ES-I3 (cell line): ENCODE measurements around the gene BLVRB.
"Not testable (repeated sequence)": the region's sequence is repeated elsewhere in the genome, so short reads cannot be mapped to it uniquely, and the experiment has no call there.

Experiments
- H3K36me3 ChIP-seq: 2 replicates; pipeline ENCODE4 v1.6.1; 2013; ENCODE audit warnings: mild to moderate bottlenecking, low read length, control low read depth, moderate library complexity; ENCODE audit not compliant: insufficient read depth
- H3K4me1 ChIP-seq: 2 replicates; pipeline ENCODE4 v1.6.1; 2013; ENCODE audit warnings: mild to moderate bottlenecking, control low read depth, low read length; ENCODE audit not compliant: insufficient read depth
- H3K9ac ChIP-seq: 2 replicates; pipeline ENCODE4 v1.6.1; 2013; ENCODE audit warnings: low read depth, mild to moderate bottlenecking, low read length, moderate library complexity
- H3K9me3 ChIP-seq: 2 replicates; pipeline ENCODE4 v1.6.1; 2013; ENCODE audit warnings: mild to moderate bottlenecking, low read length, moderate library complexity; ENCODE audit not compliant: control insufficient read depth, insufficient read depth

Gene BLVRB

DNA sequence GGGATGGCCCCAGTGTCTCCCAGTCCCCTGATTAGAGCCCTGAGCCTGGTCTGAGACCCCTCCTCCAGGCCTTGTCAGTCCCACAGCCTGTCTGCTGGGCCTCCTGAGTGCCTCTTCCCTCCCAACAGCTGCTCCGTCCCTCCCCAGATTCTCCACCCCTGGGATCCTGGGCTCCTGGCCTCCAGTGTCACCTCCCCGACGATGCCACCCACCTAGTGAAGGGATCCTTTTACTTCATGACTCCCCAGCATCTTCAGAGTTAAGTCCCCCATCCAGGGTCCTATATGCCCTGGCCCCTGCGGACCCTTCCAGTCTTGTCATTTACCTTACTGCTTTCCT is 47.9 kb downstream of the BLVRB start:
- Histone ChIP-seq H3K9ac (no peak overlapping the region), H3K36me3 (no peaks in the 10 kb centered on the region), H3K4me1 (peaks cover 13% of the 10 kb centered on the region; the same call in 1 of the 2 replicates), H3K9me3 (no peaks in the 10 kb centered on the region)

DNA sequence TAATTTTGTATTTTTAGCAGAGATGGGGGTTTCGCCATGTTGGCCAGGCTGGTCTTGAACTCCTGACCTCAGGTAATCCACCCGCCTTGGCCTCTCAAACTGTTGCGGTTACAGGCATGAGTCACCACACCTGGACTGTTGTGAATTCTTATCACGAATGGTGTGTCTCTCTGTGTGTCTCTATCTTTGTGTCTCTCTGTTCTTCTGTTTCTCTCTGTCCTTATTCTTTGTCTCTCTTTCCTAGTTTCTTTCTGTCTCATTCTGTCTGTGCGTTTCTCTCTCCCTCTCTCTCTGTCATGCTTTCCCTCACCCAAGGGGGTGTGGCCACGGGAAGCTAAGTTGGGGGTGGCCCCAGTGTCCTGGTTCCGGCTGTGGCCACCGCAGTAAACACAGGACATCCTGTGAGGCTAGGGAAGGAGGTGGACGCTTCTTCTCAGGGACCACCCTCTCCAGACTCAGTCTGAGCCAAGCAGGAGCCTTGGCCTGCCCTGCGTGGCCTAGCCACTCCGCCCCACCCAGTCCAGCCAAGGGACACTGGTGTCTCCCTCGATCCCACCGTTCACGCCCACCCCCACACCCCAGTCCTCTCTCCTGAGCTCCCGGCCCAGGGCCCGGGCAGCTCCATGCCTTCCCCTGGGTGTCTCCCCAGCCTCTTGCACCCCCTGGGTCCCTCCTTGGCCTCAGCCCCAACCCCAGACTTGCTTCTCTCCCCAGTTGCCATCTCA is 48.5 kb downstream of the BLVRB start:
- Histone ChIP-seq H3K9me3 (no peaks in the 10 kb centered on the region), H3K36me3 (no peaks in the 10 kb centered on the region), H3K4me1 (peaks cover 13% of the 10 kb centered on the region; the same call in 1 of the 2 replicates), H3K9ac (no peak overlapping the region)

GRCh38 chr19:40415768-40416167 is 49.8 kb downstream of the BLVRB start:
- no peak overlapping the region for H3K9ac ChIP-seq
- H3K4me1 ChIP-seq = peaks cover 25% of the 10 kb centered on the region
- no peaks in the 10 kb centered on the region for H3K36me3 ChIP-seq
- no peaks in the 10 kb centered on the region for H3K9me3 ChIP-seq

- Histone ChIP-seq H3K9ac (no peak overlapping the region), H3K9me3 (no peaks in the 10 kb centered on the region), H3K4me1 (peaks cover 26% of the 10 kb centered on the region), H3K36me3 (no peaks in the 10 kb centered on the region)
These were observed 50.7 kb downstream of the BLVRB start for GRCh38 chr19:40414542-40415535.

DNA sequence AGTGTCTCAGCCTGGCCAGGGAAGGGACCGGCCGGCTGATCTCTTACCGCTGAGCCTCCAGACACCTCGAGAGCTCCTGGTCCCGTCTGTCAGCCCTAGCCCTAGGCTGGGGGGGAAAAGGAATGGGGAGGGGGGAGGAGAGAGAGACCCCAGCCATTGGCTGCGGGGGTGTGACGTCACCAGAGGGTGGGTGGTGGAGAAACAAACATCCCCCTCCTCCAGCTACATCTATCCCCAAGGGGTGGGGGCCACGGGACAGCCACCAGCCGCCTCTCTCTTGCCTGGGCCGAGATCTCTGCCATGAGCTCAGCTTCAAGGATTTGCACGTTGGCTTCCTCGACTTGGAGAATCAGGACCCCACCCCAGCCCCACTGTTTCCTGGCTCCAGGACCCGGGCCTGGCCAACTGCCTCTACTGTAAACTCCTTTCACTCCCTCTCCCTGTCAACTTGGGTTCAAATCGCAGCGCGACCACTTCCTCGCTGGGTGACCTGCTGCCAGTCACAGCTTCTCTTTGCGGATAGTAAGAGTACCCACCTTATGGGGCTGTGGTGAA is 52.2 kb downstream of the BLVRB start, which contains the start of gene PRX:
Gene PRX (minus strand): TSS at position 88 of the 555 bp plus-strand sequence. CDS start 5,446 bp downstream, outside the sequence.
- no peaks in the 10 kb centered on the region for H3K36me3 ChIP-seq
- H3K4me1 ChIP-seq = peaks cover 26% of the 10 kb centered on the region
- H3K9me3 ChIP-seq = no peaks in the 10 kb centered on the region
- peak within 1 kb of the TSS; percentile 19; the same call in 1 of the 2 replicates for H3K9ac ChIP-seq

DNA sequence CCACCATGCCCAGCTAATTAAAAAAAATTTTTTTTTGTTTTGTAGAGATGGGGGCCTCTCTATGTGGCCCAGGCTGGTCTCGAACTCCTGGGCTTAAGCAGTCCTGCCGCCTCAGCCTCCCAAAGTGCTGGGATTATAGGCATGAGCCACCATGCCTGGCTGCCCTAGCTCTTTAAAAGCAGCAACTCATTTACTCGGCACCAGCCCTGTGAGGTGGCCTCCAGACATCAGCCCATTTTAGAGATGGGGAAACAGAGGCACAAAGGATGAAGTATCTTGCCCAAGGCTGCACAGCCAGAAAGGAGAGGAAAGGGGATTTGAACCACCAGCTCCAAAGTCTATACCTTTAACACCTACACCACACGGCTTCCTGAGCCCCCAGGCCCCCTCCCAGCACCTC is 52.7 kb downstream of the BLVRB start:
- peak overlapping the region; percentile 19; the same call in 1 of the 2 replicates for H3K9ac ChIP-seq
- no peaks in the 10 kb centered on the region for H3K36me3 ChIP-seq
- no peaks in the 10 kb centered on the region for H3K9me3 ChIP-seq
- H3K4me1 ChIP-seq = peaks cover 26% of the 10 kb centered on the region

DNA sequence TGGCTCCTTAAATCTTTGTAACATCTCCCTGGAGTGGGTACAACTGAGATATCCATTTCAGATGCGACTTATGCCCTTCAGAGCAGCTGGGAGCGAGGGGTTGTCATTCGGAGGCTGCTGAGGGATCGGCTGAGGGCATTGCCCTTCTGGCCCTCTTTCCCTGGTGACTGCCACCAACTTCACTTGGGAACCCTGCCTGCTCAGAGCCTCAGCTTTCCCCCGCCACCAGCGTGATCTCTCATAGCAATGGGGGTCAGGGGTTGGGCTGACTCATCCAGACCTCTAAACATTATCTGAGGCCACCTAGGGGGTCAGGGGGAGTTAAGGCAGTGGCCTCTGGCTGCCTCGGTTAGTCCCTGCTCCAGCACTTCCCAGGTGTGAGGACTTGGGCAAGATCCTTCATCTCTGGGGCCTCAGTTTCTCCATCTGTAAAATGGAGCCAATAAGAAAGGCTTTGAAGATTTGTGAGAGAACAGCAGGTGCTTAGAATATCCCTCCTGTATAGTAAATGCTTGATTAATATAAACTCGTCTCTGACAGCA is 53.5 kb downstream of the BLVRB start:
- Histone ChIP-seq H3K9ac (no peak overlapping the region), H3K9me3 (no peaks in the 10 kb centered on the region), H3K4me1 (peaks cover 20% of the 10 kb centered on the region), H3K36me3 (no peaks in the 10 kb centered on the region)

DNA sequence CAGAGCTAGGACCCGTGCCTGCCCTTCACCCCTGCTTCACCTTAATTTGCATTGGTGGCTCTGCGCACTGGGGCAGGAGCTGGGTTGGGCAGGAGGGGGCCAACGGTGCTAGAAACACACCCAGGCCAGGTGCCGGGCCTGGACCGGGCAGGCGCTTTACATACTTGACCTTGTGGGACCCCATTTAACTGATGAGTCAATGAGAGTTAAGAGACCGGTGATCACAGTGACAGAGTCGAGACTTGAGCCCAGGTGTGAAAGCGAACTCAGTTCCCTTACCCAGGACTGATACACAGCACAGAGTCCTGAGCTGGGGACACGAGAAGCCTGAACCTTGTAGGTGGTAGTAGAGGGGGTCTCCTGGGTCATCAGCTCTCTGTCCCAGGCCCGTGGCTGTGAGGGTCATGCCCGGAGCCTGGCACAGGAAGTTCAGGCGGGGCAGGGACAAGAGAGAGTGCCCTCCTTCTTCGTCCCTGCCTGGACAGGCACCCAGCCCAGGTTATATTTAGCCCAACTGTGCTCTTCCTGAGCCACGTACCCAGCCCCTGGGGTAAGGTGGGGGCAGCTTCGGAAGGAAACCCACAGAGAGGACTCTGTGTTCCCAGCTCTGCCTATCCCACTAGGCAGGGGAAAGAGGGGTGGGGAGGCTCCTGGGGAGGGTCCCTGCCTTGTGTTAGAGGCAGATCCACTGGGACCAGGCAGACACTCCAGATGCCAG is 54.3 kb downstream of the BLVRB start:
- Histone ChIP-seq H3K9me3 (no peaks in the 10 kb centered on the region), H3K9ac (no peak overlapping the region), H3K4me1 (peaks cover 20% of the 10 kb centered on the region), H3K36me3 (no peaks in the 10 kb centered on the region)

GRCh38 chr19:40410030-40410389 is 55.5 kb downstream of the BLVRB start:
- Histone ChIP-seq H3K9ac (no peak overlapping the region), H3K4me1 (peaks cover 22% of the 10 kb centered on the region), H3K9me3 (no peaks in the 10 kb centered on the region), H3K36me3 (no peaks in the 10 kb centered on the region)

DNA sequence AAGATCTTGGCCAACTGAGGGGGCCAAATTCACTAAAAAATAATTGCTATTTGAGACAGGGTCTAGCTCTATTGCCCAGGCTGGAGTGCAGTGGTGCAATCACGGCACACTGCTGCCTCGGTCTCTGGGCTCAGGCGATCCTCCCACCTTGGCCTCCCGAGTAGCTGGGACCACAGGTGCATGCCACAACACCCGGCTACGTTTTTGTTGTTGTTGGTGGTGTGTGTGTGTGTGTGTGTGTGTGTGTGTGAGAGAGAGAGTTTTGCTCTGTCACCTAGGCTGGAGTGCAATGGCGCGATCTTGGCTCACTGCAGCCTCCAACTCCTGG is 57.0 kb downstream of the BLVRB start:
- not testable (repeated sequence) for H3K36me3 ChIP-seq, H3K9ac ChIP-seq, H3K9me3 ChIP-seq
- peaks cover 22% of the 10 kb centered on the region for H3K4me1 ChIP-seq

- Histone ChIP-seq H3K9ac (no peak overlapping the region), H3K4me1 (peaks cover 21% of the 10 kb centered on the region), H3K9me3 (no peaks in the 10 kb centered on the region), H3K36me3 (no peaks in the 10 kb centered on the region)
These were observed 57.6 kb downstream of the BLVRB start for GRCh38 chr19:40407714-40408597.

GRCh38 chr19:40403262-40403984 is 62.1 kb downstream of the BLVRB start:
- Histone ChIP-seq H3K9ac (peak overlapping the region; percentile 81), H3K4me1 (peaks cover 12% of the 10 kb centered on the region; the same call in 1 of the 2 replicates), H3K9me3 (no peaks in the 10 kb centered on the region), H3K36me3 (no peaks in the 10 kb centered on the region)

DNA sequence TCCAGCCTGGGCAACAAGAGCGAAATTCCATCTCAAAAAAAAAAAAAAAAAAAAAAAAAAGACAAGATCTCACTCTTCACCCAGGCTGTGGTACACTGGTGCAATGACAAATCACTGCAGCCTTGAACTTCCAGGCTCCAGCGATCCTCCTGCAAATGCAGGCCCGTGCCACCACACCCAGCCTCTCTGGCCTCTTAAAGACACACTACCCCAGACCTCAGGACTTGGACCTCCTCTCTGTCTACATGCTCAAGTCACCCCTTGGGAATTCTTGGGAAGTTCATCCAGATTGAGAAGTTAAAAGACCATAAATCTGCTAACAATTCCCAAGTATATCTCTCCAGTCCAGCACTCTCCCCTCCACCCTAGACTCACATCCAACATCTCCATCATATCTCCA is 65.0 kb downstream of the BLVRB start:
- Histone ChIP-seq H3K36me3 (no peaks in the 10 kb centered on the region), H3K9me3 (no peaks in the 10 kb centered on the region), H3K9ac (no peak overlapping the region), H3K4me1 (peaks cover 12% of the 10 kb centered on the region; the same call in 1 of the 2 replicates)
